Lower lobe of right lung (tissue), 2 donors: Measurements from ENCODE around the gene DTNB. TPM values are rescaled to one million over a fixed set of nuclear protein-coding genes. Genes with fewer than 3 reads are reported as not detected.
A peak's percentile ranks its signal among the peaks of the same experiment; 100 is the strongest.

Experiments
- ATAC-seq, 2 donors: fragments of 200-7000 bp; cut with Tn5 transposase; one replicate each; pipeline ENCODE4 v1.9.1; 2020 to 2022; ENCODE audit warnings: mild to moderate bottlenecking in 2 of 2, moderate library complexity in 2 of 2
- DNase-seq: peaks from one replicate; pipeline ENCODE4 v3.0.0-alpha.2; 2020
- H3K27ac ChIP-seq: fragments of 200-600 bp; one replicate; pipeline ENCODE4 v1.8.0; 2022
- H3K27me3 ChIP-seq: fragments of 200-600 bp; one replicate; pipeline ENCODE4 v1.8.0; 2022; ENCODE audit warnings: low read depth
- H3K36me3 ChIP-seq: fragments of 200-600 bp; one replicate; pipeline ENCODE4 v1.8.0; 2022; ENCODE audit warnings: mild to moderate bottlenecking
- H3K4me1 ChIP-seq: fragments of 200-600 bp; one replicate; pipeline ENCODE4 v1.8.0; 2022
- H3K4me3 ChIP-seq: fragments of 200-600 bp; one replicate; pipeline ENCODE4 v1.8.0; 2022; ENCODE audit warnings: mild to moderate bottlenecking
- H3K9me3 ChIP-seq: fragments of 200-600 bp; one replicate; pipeline ENCODE4 v1.8.0; 2022
- intact Hi-C: fragments of 100-400 bp; cut with DNase I; formaldehyde crosslinking; loops from one replicate; pipeline ENCODE4 v1.11.0; 2022
- total RNA-seq: library from RNA; stranded (reverse); fragmentation: NEBNext Ultra II Directional; extraction: Animal tissue kit (Norgen Biotek cat#: 25700); gene quantifications from one replicate; pipeline ENCODE4 v1.2.1, GENCODE V29; 2021
- TF ChIP-seq, protein P1 (sequence below): fragments of 200-600 bp; IDR thresholded peaks from one replicate; pipeline ENCODE4 v1.8.0; 2022; ENCODE audit warnings: antibody characterized with exemption, mild to moderate bottlenecking
- donor health status: DM: no; HTN: yes; CAD: no; lungs with severe emphysema.

Gene DTNB
- total RNA-seq, 1 donor from 2014 or later: 32.9 TPM

GRCh38 chr2:25362434-25363145 lies 310.8 kb downstream of the DTNB start:
- DNase-seq (peak; percentile 75), ATAC-seq (peak; percentile 70 to 73)
- H3K9me3 ChIP-seq: no peaks in the 10 kb centered on the region
- intact Hi-C loops: no loop called here
- H3K27ac ChIP-seq: peak overlapping the region; percentile 69
- H3K4me1 ChIP-seq: peaks cover 15% of the 10 kb centered on the region
- H3K4me3 ChIP-seq: peak overlapping the region; percentile 47
- TF ChIP-seq, protein P1, sequence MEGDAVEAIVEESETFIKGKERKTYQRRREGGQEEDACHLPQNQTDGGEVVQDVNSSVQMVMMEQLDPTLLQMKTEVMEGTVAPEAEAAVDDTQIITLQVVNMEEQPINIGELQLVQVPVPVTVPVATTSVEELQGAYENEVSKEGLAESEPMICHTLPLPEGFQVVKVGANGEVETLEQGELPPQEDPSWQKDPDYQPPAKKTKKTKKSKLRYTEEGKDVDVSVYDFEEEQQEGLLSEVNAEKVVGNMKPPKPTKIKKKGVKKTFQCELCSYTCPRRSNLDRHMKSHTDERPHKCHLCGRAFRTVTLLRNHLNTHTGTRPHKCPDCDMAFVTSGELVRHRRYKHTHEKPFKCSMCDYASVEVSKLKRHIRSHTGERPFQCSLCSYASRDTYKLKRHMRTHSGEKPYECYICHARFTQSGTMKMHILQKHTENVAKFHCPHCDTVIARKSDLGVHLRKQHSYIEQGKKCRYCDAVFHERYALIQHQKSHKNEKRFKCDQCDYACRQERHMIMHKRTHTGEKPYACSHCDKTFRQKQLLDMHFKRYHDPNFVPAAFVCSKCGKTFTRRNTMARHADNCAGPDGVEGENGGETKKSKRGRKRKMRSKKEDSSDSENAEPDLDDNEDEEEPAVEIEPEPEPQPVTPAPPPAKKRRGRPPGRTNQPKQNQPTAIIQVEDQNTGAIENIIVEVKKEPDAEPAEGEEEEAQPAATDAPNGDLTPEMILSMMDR: no peak
- no peaks in the 10 kb centered on the region for H3K36me3 ChIP-seq
- H3K27me3 ChIP-seq: no peaks in the 10 kb centered on the region

DNA sequence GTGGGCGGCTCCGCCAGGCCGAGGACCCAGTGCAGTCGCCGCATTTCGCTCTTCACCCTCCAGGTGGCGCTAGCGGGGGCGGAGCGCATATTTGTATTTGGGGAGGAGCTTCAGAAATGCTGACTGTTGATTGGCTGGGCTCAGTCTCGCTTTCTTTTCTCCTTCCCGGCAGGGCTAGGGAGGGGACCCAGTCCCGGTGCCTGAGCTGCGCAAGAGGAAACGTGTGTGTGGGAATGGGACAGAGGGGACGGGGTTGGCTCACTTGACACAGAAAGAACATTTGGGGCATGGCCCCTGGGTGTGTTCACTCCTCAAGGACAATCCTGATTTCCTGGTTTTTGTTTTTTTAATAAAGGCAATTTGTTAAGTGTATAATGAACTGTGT lies 311.3 kb downstream of the DTNB start:
- Histone ChIP-seq H3K4me3 (peak overlapping the region; percentile 47), H3K9me3 (no peaks in the 10 kb centered on the region), H3K4me1 (peaks cover 15% of the 10 kb centered on the region), H3K27me3 (no peaks in the 10 kb centered on the region), H3K36me3 (no peaks in the 10 kb centered on the region), H3K27ac (peak overlapping the region; percentile 69)
- peak; percentile 92 for DNase-seq
- TF ChIP-seq, protein P1: peak; percentile 97
- ATAC-seq: peak; percentile 99
- intact Hi-C loops: no loop called here

- no peaks in the 10 kb centered on the region for H3K9me3 ChIP-seq
- peak overlapping the region; percentile 69 for H3K27ac ChIP-seq
- H3K4me3 ChIP-seq: peak overlapping the region; percentile 47
- H3K4me1 ChIP-seq: peaks cover 15% of the 10 kb centered on the region
- DNase-seq: no peak
- intact Hi-C loops: no loop called here
- TF ChIP-seq, protein P1: no peak
- no peak for ATAC-seq
- H3K27me3 ChIP-seq: no peaks in the 10 kb centered on the region
- H3K36me3 ChIP-seq: no peaks in the 10 kb centered on the region
These were observed 311.9 kb downstream of the DTNB start for GRCh38 chr2:25361261-25362048.

DNA sequence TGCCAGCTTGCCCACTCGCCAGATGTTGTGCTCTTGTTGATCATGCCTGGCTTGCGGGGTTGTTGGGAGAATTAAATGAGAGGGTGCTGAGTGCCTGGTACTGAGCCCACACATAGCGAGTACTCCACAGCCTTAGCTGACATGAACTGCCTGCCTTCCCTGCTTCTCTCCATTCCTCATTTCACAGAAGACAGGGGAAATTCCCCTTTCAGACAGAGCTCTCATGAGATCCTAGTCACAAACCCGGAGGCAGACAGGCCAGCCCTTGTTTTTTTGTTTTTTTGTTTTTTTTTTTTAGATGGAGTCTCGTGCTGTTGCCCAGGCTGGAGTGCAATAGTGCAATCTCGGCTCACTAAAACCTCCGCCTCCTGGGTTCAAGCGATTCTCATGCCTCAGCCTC lies 314.5 kb downstream of the DTNB start:
- Histone ChIP-seq H3K27me3 (no peaks in the 10 kb centered on the region), H3K4me1 (peaks cover 15% of the 10 kb centered on the region), H3K27ac (no peak overlapping the region), H3K36me3 (no peaks in the 10 kb centered on the region), H3K9me3 (no peaks in the 10 kb centered on the region), H3K4me3 (no peak overlapping the region)
- intact Hi-C loops: no loop called here
- DNase-seq: no peak
- TF ChIP-seq, protein P1: no peak
- no peak for ATAC-seq

GRCh38 chr2:25358249-25358815 lies 315.0 kb downstream of the DTNB start:
- TF ChIP-seq, protein P1: no peak
- H3K4me1 ChIP-seq: peaks cover 15% of the 10 kb centered on the region

More at GRCh38 chr2:25358249-25358815, 315.0 kb downstream of the DTNB start:
- intact Hi-C loops: no loop called here
- Histone ChIP-seq H3K4me3 (no peak overlapping the region), H3K27me3 (no peaks in the 10 kb centered on the region), H3K27ac (no peak overlapping the region), H3K9me3 (no peaks in the 10 kb centered on the region), H3K36me3 (no peaks in the 10 kb centered on the region)
- no peak for DNase-seq
- no peak for ATAC-seq
